Common myeloid progenitor, CD34-positive (primary cell): Measurements from ENCODE around the gene TP53I13.
"Not testable (repeated sequence)": the region's sequence is repeated elsewhere in the genome, so short reads cannot be mapped to it uniquely, and the experiment has no call there.

Source experiments
- CTCF ChIA-PET: fragments of 350-600 bp; sonication (Branson Sonifier 250); formaldehyde crosslinking; loops from one replicate; lab custom pipeline; 2021; ENCODE audit warnings: antibody characterized with exemption; lab: Charles Lee
- POLR2A ChIA-PET: fragments of 350-600 bp; sonication (Branson Sonifier 250); formaldehyde crosslinking; loops from one replicate; lab custom pipeline; 2021; ENCODE audit warnings: antibody characterized with exemption; lab: Charles Lee
- DNase-seq, 3 donors: peaks; one replicate each; pipeline versions ENCODE4 v3.0.0 to v3.0.0-alpha.2; 2013
- H3K27ac ChIP-seq, 2 experiments: 1 replicate in 1 of 2; 2 replicates in 1 of 2; pipeline ENCODE4 v1.7.0; 2013; ENCODE audit warnings: inconsistent platforms in 2 of 2, low read length in 2 of 2, mild to moderate bottlenecking in 2 of 2, low read depth in 1 of 2, moderate library complexity in 1 of 2; ENCODE audit not compliant: severe bottlenecking in 2 of 2, insufficient read depth in 1 of 2, poor library complexity in 1 of 2
- H3K27me3 ChIP-seq, 5 experiments: replicated peaks in 2 of 5; 1 replicate in 3 of 5; 2 replicates in 2 of 5; pipeline versions ENCODE4 v1.6.1 to v1.7.0; 2013; ENCODE audit warnings: low read length in 4 of 5, mild to moderate bottlenecking in 2 of 5, moderate library complexity in 2 of 5, inconsistent platforms in 1 of 5; ENCODE audit not compliant: insufficient read depth in 5 of 5, control insufficient read depth in 4 of 5
- H3K36me3 ChIP-seq, 4 experiments: 1 replicate in 2 of 4; 2 replicates in 2 of 4; pipeline versions ENCODE4 v1.6.1 to v1.7.0; 2013; ENCODE audit warnings: low read length in 3 of 4, control low read depth in 1 of 4, mild to moderate bottlenecking in 1 of 4; ENCODE audit not compliant: control insufficient read depth in 4 of 4, insufficient read depth in 4 of 4
- H3K4me1 ChIP-seq, 4 experiments: 1 replicate in 3 of 4; 2 replicates in 1 of 4; pipeline versions ENCODE4 v1.6.1 to v1.7.1; 2013; ENCODE audit warnings: low read length in 3 of 4, mild to moderate bottlenecking in 3 of 4, control low read depth in 1 of 4, inconsistent platforms in 1 of 4, moderate library complexity in 1 of 4; ENCODE audit not compliant: control insufficient read depth in 4 of 4, insufficient read depth in 4 of 4; ENCODE audit errors: control extremely low read depth in 1 of 4
- H3K4me3 ChIP-seq, 7 experiments: 1 replicate in 4 of 7; 2 replicates in 3 of 7; pipeline versions ENCODE4 v1.5.1 to v1.7.0; 2013; ENCODE audit warnings: mild to moderate bottlenecking in 7 of 7, low read length in 6 of 7, moderate library complexity in 6 of 7, inconsistent platforms in 2 of 7, low read depth in 2 of 7, control low read depth in 1 of 7; ENCODE audit not compliant: insufficient read depth in 4 of 7, control insufficient read depth in 1 of 7; ENCODE audit errors: extremely low read depth in 1 of 7
- H3K9me3 ChIP-seq, 5 experiments: 1 replicate in 4 of 5; 2 replicates in 1 of 5; pipeline versions ENCODE4 v1.6.1 to v1.7.1; 2013; ENCODE audit warnings: low read length in 4 of 5, mild to moderate bottlenecking in 2 of 5, inconsistent platforms in 1 of 5, low read depth in 1 of 5, moderate library complexity in 1 of 5; ENCODE audit not compliant: control insufficient read depth in 4 of 5, insufficient read depth in 2 of 5; ENCODE audit errors: control extremely low read depth in 1 of 5
- WGBS: methylation state at CpG from one replicate; pipeline ENCODE4 v1.1.5; 2013; ENCODE audit not compliant: insufficient coverage; 5-methylcytosine and 5-hydroxymethylcytosine counted together

Gene TP53I13

DNA sequence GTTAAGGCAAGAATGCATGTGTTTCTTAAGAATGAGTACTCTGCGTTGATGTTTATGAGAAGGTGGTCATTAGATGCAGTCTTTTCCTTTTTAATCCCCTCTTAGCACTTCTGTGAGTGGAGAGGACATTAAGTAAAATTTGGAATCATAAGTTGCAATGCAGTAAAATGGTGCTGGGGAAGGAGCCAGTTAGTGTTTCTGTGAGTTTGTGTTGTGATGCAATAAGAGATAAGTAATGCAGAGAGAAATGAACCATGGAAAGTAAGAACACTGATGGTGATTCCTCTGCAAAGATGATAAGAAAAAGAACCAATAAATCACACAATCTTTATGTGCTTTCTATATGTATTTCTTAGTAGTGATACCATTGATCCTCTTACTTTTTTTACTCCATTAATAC, 21.7 kb upstream of the TP53I13 start:
- no peak overlapping the region for H3K4me3 ChIP-seq
- DNase-seq = no peak
- no peak overlapping the region for H3K27ac ChIP-seq
- POLR2A ChIA-PET = interaction anchor here (0.6 kb wide), 1 partner anchor 163 kb away, joined by 3 read pairs; no protein-coding TSS in a partner anchor
- peaks cover 9 to 28% (median 17%) of the 10 kb centered on the region in 4 experiments for H3K36me3 ChIP-seq
- CTCF ChIA-PET = no interaction called here
- WGBS = 100% methylated on average over 1 of the region's 1 CpG
- H3K27me3 ChIP-seq = no peaks in the 10 kb centered on the region
- no peaks in the 10 kb centered on the region for H3K9me3 ChIP-seq
- peaks cover 0 to 11% (median 7%) of the 10 kb centered on the region in 4 experiments for H3K4me1 ChIP-seq

DNA sequence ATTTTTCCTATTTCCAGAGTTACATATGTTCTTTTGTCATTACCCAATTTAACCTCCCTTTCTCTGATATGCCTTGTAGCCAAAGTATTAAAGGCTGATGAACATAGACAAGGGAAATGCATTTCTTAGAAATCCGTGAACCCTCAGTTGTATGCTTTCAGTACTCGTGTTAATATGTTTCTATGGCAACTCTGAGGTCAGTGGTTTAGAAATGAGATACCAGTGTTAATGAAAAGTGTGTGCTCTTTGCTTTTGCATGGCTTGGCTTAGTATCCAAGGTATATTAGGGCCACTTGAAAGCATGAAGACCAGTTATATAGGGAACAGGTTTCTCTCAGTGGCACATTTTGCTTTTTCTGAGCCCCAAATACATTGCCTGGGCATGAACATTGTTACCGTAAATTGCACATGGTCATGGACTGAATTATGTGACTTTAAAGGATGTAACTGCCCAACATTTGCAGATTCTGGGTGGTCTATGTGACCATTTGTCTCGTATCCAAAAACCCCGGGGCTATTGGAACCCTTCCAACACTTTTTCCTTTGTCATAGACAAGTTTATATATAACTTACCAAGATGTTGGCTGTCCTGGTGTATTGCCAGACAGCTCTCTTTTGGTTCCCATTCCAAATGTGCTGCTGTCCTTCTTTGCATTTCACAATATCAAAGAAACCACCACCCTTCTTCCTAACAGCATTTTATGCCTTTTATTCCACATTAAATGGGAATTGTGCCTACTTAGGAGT, 19.2 kb upstream of the TP53I13 start:
- Histone ChIP-seq H3K36me3 (peaks cover 0 to 7% (median 4%) of the 10 kb centered on the region in 4 experiments), H3K9me3 (no peaks in the 10 kb centered on the region), H3K4me1 (peaks cover 0 to 11% (median 7%) of the 10 kb centered on the region in 4 experiments), H3K27me3 (no peaks in the 10 kb centered on the region), H3K4me3 (peak overlapping the region in 1 of 7 experiments; percentile 8), H3K27ac (no peak overlapping the region)
- 27% methylated on average over 3 of the region's 5 CpGs for WGBS
- DNase-seq = peak in 2 of 3 donors; percentile 55 to 65
- POLR2A ChIA-PET = no interaction called here
- CTCF ChIA-PET = interaction anchor here (0.8 to 3.2 kb wide), 3 partner anchors 7 to 16 kb away, joined by 4 to 9 read pairs (median 4); no protein-coding TSS in a partner anchor

DNA sequence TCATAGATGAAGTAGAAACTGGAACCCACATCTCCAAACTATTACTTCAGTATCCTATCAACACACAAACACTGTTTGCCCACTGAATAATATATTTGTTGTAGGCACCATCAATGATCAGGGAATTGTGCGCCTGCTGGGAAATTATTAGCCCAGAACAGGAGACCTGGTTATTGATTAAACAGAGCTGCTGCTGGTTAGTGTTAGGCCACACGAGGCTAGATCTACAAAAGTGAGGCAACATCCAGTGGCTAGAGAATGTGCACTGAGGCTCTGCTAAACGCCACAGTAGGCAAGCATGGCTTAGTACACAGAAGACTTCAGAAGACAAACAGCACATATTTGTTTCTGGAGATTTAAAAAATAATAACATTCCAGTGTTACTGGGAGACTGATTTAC, 12.7 kb upstream of the TP53I13 start:
- no peaks in the 10 kb centered on the region for H3K9me3 ChIP-seq
- H3K36me3 ChIP-seq = no peaks in the 10 kb centered on the region
- H3K27ac ChIP-seq = no peak overlapping the region
- H3K27me3 ChIP-seq = no peaks in the 10 kb centered on the region
- H3K4me1 ChIP-seq = peaks cover 6 to 29% (median 21%) of the 10 kb centered on the region in 4 experiments
- POLR2A ChIA-PET = no interaction called here
- CTCF ChIA-PET = interaction anchor here (1.0 to 2.8 kb wide), 4 partner anchors 13 to 51 kb away, joined by 3 to 11 read pairs (median 4); no protein-coding TSS in a partner anchor
- H3K4me3 ChIP-seq = no peak overlapping the region
- 100% methylated on average over 2 of the region's 3 CpGs for WGBS
- no peak for DNase-seq

DNA sequence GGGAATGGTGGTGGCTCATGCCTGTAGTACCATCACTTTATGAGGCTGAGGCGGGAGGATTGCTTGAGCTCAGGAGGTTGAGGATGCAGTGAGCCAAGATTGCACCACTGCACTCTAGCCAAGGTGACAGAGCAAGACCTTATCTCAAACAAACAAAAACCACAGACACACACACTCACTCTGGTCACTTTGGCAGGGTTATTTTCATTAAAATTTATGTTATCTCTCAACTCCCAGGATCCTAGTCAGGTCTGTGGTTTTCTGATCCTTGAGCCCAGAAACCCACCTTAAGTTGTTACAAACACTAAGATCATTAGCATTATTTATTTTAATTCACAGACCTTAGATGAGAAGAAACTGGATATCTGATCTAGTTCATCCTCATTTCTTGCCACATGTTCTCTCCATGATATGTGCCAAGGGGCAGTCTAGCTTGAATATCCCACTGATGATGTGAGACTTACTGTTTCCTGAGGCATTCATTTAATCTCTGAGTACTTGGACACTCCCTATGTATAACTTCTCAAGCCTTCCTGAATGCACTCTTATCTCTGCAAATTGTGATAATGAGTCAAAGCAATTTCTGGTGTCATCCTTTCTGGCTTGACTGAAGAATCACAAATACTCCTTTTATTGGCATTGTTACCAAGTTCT, 11.3 kb upstream of the TP53I13 start:
- ChIA-PET POLR2A (no interaction called here), CTCF (interaction anchor here (1.0 to 1.7 kb wide), 7 partner anchors 9 to 52 kb away, joined by 3 to 7 read pairs (median 4); partner anchors contain the start of gene ABHD15)
- Histone ChIP-seq H3K27ac (no peak overlapping the region), H3K9me3 (no peaks in the 10 kb centered on the region), H3K4me1 (peaks cover 16 to 41% (median 34%) of the 10 kb centered on the region in 4 experiments), H3K36me3 (peaks cover 0 to 5% (median 0%) of the 10 kb centered on the region in 4 experiments), H3K27me3 (no peaks in the 10 kb centered on the region), H3K4me3 (no peak overlapping the region)
- WGBS = no CpG with 5 or more reads among the region's 1 CpG
- DNase-seq = peak in 2 of 3 donors; percentile 51 to 65

DNA sequence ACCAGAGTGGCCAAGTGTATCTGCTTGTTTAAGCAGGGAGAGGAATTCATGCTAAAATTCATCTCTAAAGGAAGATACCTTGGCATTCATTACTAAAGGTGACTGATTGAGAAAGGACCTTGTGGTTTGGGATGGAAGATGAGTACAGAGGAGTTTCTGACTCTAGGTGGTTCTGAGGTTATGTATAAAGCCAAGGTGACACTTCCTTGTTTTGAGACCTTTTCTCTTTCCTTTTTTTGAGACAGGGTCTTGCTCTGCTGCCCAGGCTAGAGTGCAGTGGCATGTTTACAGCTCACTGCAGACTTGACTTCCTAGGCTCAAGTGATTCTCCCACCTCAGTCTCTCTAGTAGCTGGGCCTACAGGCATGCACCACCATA, 10.8 kb upstream of the TP53I13 start:
- Histone ChIP-seq H3K4me1 (peaks cover 17 to 46% (median 40%) of the 10 kb centered on the region in 4 experiments), H3K4me3 (no peak overlapping the region), H3K27me3 (no peaks in the 10 kb centered on the region), H3K9me3 (no peaks in the 10 kb centered on the region), H3K27ac (no peak overlapping the region), H3K36me3 (peaks cover 0 to 10% (median 0%) of the 10 kb centered on the region in 4 experiments)
- no peak for DNase-seq
- POLR2A ChIA-PET = no interaction called here
- CTCF ChIA-PET = interaction anchor here (1.3 to 1.7 kb wide), 2 partner anchors 10 to 13 kb away, joined by 3 to 7 read pairs; partner anchors contain the start of gene ABHD15

DNA sequence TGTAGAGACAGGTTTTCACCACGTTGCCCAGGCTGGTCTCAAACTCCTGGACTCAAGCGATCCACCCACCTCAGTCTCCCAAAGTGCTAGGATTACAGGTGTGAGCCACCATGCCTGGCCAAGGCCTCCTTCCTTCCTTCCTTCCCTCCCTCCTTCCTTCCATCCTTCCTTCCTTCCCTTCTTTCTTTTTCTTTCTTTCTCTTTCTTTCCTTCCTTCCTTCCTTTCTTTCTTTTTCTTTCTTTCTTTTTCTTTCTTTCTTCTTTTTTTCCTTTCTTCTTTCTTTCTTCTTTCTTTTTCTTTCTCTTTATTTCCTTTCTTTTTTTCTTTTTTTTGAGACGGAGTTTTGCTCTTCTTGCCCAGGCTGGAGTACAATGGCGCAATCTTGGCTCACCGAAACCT, 10.4 kb upstream of the TP53I13 start:
- Histone ChIP-seq H3K4me1 (peaks cover 17 to 50% (median 42%) of the 10 kb centered on the region in 4 experiments), H3K36me3 (peaks cover 0 to 13% (median 0%) of the 10 kb centered on the region in 4 experiments)
- H3K9me3 ChIP-seq, H3K27me3 ChIP-seq, H3K27ac ChIP-seq, POLR2A ChIA-PET, DNase-seq, H3K4me3 ChIP-seq, CTCF ChIA-PET: not testable (repeated sequence)
- WGBS = 96% methylated on average over 3 of the region's 5 CpGs
